ENCODE measurements around the gene COL4A2.

Gene COL4A2

DNA sequence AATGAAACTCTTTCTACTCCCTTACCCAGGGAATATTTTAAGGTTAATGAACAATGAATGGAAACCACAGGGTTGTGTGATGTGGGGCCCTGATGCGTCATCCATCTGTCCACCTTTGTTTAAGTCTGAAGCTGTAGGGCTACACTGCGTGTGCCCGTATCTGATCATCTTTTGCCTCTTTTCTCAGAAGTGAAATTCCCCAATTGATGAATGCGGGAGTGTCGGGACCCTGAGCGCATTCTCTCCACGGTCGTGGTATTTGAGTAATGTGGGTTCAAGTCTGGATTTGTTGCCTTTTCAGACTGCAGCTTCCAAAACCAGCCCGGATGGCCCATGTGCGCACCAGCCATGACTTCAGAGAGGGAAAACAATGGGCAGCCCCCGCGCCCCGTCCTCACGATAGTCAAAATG lies 112.3 kb downstream of the COL4A2 start:
- DNase-seq (ENCODE audit: low read depth in 3 of 3), result no peak

DNA sequence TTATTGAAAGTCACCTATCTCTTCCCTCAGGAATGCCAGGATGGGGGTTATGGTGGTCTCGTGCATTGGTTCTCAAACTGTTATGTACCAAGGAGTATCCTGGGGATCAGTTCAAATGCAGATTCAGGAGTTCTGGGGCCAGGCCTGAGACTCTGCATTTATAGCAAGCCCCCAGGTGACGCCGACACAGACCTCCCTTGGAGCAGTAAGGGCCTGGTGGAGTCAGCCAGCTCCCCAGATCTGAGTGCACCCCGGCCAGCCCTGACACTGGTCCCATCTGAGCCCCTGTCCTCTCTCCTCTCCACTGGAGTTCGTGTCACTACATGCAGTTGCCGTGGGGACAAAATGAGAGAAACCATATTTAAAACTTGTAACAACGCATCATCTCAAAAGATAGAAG lies 112.9 kb downstream of the COL4A2 start:
- no peak for DNase-seq (ENCODE audit: low read depth in 3 of 3)

- no peak for DNase-seq (ENCODE audit: low read depth in 3 of 3)
These were observed 113.5 kb downstream of the COL4A2 start for GRCh38 chr13:110420626-110421025.

DNA sequence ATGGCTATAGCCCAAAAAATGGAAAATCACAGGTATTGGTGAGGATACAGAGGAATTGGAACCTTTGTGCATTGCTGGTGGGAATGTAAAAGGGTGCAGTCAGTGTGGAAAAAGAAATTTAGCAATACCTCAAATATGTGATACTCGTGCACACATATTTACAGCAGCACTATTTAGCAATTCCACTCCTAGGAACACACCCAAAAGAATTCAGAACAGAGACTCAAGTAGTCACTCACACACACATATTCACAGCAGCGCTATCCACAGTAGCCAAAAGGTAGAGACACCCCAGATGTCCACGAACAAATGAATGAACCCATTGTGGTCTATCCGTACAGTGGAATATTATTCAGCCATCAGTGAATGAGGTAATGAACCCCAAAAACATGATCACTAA lies 114.0 kb downstream of the COL4A2 start:
- DNase-seq (ENCODE audit: low read depth in 3 of 3), result no peak

DNA sequence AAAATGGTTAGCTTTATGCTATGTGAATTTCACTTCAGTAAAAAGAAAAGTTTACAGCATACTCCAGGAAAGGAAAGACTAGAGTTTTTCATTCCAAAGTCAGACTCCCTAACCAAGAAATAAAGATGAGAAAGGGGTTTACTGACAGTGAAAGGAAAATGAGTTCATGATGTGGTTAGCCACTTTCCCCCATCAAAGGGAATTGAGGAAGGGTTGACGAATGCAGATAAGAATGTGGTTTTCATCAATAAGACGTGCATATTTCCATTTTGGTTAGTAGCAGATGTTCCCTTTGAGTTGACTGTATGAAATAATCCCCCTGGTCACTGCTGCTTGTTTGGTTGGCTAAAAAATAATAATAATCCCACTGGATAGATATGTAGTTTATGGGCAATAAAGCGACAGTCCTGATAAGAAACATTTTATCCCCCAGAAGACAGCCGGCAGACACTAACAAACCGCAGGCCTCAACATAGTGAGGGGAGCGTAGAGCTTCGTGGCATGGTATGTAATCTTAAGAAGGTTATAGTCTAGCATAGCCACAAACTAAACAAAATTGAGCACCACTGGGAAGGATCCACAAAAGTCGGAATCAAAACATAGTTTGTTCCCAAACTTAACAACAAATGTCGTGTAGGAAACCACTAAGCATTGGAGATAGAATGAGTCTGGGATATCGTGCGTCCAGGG lies 114.8 kb downstream of the COL4A2 start:
- no peak for DNase-seq (ENCODE audit: low read depth in 3 of 3)

GRCh38 chr13:110422913-110423688 lies 116.0 kb downstream of the COL4A2 start:
- DNase-seq (ENCODE audit: low read depth in 3 of 3), result no peak

DNA sequence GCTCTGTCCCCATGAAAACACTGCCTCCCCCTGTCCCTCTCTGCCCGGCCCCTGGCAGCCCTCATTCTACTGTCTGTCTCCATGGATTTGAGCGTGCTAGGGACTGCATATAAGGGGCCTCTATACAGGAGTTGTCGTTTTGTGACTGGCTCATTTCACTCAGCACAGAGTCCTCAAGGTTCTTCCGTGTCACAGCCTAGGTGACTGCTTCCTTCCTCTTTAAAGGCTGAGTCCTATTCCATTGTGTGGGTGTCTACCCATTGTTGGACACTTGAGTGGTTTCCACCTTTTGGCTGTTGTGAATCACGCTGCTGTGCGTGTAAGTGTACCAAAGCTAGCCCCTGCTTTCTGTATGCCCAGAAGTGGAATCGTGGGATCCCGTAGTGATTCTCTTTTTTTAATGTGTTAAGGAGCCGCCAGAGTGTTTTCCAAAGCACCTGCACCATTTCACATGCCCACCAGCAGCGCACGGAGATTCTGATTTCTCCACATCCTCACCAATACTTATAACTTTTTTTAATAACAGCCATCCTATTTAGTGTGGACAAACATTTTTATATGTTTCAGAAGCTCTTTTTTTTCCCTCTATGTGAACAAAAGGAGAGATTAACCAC lies 116.7 kb downstream of the COL4A2 start:
- DNase-seq (ENCODE audit: low read depth in 3 of 3), result no peak

DNA sequence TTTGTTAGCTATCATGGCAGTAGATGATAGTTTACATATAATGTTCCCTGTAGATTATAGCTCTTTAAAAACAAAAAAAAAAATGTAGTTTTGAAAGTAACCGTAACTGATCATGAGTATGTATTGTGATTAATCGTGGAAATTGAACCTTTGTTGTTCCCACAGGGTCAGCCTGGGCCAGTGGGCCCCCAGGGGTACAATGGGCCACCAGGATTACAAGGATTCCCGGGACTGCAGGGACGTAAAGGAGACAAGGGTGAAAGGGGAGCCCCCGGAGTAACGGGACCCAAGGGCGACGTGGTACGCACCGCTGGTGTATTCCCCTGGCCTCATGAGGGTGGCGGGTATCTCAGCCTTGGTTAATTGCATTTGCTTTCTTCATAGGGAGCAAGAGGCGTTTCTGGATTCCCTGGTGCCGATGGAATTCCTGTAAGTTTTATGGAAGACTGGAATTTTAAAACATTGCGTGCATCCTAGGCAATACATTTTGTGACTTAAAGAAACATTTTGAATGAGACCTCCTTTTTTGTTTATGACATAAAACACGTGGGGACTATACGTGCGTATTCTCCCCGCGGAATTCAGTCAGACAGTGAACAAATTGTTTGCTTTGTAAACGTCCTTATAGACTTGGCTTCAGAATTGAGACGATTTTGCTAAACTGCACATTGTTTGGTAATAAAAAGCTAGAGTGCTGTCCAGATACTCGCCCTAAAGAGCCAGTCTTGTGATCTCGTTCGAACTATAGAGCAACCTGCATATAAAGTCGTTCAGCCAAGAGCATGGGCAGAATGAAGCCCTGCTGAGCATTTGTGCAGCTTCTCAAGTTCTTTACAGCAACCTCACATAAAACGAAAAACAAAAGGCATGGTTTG lies 117.7 kb downstream of the COL4A2 start:
- DNase-seq (ENCODE audit: low read depth in 3 of 3), result no peak

DNA sequence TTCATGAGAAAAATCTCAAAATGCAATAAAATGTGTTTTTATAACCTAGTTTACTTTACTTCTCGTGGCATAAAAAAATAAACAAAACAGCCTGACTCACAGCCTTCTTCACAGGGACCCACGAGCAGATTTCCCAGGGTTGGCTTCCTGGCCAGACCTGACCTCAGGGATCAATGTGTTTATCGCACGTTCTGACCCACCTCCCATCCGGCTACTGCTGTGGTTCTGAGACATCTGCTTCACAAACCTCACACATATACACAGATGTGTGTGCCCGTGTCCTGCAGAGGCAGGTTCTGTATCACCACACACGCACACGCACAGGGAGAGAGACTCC lies 118.3 kb downstream of the COL4A2 start:
- no peak for DNase-seq (ENCODE audit: low read depth in 3 of 3)

DNA sequence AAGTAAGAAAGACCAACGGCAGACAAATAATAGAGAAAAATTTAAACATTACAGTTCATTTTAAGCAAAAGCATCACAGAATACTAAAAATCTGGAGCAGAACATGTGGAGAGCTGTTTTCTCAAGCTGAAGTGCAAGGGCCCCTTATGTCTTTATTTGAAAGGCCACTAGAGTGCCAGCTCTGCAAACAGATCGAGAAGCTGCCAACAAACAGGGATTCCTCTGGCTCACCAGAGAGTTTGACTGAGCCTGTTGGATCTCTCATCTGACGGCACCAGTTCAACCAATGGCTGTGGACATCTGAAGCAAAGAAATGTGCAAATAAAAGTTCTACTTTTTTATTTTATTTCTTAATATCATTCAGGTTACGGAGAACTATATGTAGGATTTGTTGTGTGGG lies 119.7 kb downstream of the COL4A2 start:
- no peak for DNase-seq (ENCODE audit: low read depth in 3 of 3)

DNA sequence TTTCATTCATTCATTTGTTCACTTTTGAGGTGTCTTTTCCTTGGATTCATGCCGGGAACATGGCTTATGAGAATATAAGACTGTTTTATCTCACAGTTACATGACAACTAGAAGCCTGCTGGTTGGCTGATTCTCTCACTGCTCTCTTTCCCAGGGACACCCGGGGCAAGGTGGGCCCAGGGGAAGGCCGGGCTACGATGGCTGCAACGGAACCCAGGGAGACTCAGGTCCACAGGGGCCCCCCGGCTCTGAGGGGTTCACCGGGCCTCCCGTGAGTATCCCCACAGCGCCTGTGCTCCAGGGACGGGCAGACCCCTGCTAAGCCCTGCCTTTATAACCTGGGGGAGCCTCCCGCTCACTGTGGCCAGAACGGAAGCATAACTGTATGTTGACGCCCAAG lies 121.2 kb downstream of the COL4A2 start:
- no peak for DNase-seq (ENCODE audit: low read depth in 3 of 3)

- DNase-seq (ENCODE audit: low read depth in 3 of 3), result no peak
These were observed 123.6 kb downstream of the COL4A2 start for GRCh38 chr13:110430391-110431336.

DNA sequence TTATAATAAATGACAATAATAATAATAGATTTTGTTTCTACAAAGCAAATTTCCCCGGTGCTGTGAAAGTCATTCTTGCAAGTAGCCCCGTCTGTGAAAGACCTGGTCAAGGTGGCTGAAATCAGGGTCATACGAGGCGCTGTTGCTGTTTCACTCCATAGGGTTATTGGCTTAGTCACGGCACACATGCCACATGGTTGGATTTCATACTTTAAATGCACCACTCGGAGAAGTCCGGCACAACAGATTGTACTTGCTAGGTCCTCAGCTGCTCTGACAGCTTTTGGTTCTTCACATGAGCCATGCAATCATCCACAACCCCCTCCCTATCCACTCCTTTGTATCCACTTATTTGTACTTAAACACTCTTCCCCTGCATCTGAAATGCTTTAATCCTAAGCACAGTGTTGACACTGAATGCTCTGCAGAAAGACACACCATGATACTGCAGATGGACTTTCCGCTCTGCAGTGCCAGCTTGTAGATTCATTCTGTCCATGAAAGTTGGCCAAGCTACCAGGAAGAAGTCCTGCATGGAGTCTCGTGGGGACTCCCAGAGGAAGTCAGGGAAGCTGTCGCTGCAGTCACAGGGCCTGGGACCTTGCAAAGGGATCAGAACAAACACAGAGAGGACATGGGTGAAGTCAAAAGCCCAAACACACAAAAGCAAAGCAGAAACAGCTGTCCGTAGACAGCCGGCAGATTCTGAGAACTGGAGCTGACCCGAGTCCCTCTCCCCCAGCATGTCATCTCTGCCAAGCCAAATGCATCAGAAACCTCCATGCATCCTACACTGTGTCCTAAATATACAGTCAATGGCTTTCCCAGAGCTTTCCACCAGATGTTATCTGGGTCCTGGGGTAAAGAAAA lies 124.6 kb downstream of the COL4A2 start:
- no peak for DNase-seq (ENCODE audit: low read depth in 3 of 3)

DNA sequence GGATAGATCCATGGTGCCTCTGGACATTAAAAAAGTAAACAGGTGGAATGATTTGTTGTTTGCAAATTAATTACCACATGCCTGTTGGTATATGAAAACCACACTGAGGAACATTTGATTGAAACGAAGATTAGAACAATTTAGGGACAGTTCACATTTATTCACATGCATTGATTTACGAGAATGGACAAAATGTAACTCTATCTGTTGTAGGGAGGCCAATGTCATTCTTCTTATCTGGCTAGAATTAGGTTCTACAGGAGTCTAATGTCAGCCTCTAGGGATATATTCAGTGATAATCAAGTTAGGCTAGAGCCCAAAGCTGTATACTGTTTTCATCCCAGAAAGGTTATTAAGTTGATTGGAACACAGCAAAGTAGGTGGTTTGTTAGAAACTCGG lies 125.4 kb downstream of the COL4A2 start:
- DNase-seq (ENCODE audit: low read depth in 3 of 3), result no peak

- no peak for DNase-seq (ENCODE audit: low read depth in 3 of 3)
These were observed 125.9 kb downstream of the COL4A2 start for GRCh38 chr13:110433014-110433413.

- DNase-seq (ENCODE audit: low read depth in 3 of 3), result no peak
These were observed 127.5 kb downstream of the COL4A2 start for GRCh38 chr13:110434629-110435028.

DNA sequence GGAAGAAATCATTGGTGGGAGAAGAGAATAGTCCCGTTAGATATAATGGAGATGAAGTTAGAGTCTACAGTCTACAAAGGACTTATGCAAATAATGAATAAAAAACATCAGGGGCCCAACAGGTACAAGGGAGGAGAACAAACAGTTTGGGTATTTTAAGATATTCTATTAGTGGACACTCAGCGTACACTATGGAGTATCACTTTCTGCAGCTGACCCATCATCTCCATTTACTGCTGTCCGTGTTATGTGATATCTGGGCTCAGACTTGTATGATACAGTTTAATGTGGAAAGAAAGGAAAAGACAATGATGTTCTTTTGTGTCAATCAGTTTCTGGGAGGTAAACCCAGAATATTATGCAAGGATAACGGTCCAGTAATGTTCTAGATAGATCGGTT lies 128.2 kb downstream of the COL4A2 start:
- no peak for DNase-seq (ENCODE audit: low read depth in 3 of 3)

- DNase-seq (ENCODE audit: low read depth in 3 of 3), result no peak
These were observed 129.2 kb downstream of the COL4A2 start for GRCh38 chr13:110436276-110436675.

- no peak for DNase-seq (ENCODE audit: low read depth in 3 of 3)
These were observed 129.8 kb downstream of the COL4A2 start for GRCh38 chr13:110436786-110437370.

GRCh38 chr13:110438211-110438610 lies 131.1 kb downstream of the COL4A2 start:
- DNase-seq (ENCODE audit: low read depth in 3 of 3), result no peak
